GM06990 (cell line): Measurements from ENCODE around the gene YTHDC2.

ENCODE experiments used
- DNase-seq: peaks from one replicate; pipeline ENCODE4 v3.0.0-alpha.2; 2011; ENCODE audit not compliant: insufficient read length; ENCODE audit errors: extremely low read depth
- H3K27me3 ChIP-seq: replicated peaks from 2 replicates; pipeline ENCODE4 v1.6.0; 2011; ENCODE audit warnings: low read length; ENCODE audit not compliant: control insufficient read depth, insufficient read depth
- H3K36me3 ChIP-seq: 2 replicates; pipeline ENCODE4 v1.5.1; 2011; ENCODE audit warnings: low read length; ENCODE audit not compliant: control insufficient read depth, insufficient read depth
- H3K4me3 ChIP-seq: replicated peaks from 2 replicates; pipeline ENCODE4 v1.5.1; 2011; ENCODE audit warnings: low read depth, mild to moderate bottlenecking, control low read depth, low read length
- TF ChIP-seq, protein P1 (sequence below): IDR thresholded peaks from 2 replicates; pipeline ENCODE4 v1.5.1; 2011; ENCODE audit warnings: low read length, control low read depth, mild to moderate bottlenecking, inconsistent platforms; ENCODE audit not compliant: insufficient read depth, poor library complexity, severe bottlenecking

YTHDC2 gene

DNA sequence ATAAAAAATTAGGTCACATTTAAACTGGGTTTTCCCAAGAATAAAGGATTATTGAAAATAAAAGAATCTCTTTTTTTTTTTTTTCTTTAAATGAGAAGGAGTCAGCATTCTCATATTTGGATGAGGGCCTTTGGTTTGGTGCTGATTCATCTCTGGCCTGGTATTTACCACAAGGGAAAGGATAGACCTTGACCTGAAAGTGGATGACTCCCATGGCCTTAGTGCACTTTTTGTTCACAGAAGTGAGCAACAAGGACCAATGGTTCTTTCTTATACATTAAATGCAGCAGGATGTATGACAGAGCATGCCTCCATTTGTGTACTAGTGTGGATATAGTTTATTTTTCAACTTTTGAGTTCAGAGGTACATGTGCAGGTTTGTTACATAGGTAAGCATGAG is 6.9 kb downstream of the YTHDC2 start:
- DNase-seq = peak; percentile 37
- Histone ChIP-seq H3K36me3 (peaks cover 3% of the 10 kb centered on the region), H3K4me3 (no peak overlapping the region), H3K27me3 (no peaks in the 10 kb centered on the region)
- TF ChIP-seq, protein P1, sequence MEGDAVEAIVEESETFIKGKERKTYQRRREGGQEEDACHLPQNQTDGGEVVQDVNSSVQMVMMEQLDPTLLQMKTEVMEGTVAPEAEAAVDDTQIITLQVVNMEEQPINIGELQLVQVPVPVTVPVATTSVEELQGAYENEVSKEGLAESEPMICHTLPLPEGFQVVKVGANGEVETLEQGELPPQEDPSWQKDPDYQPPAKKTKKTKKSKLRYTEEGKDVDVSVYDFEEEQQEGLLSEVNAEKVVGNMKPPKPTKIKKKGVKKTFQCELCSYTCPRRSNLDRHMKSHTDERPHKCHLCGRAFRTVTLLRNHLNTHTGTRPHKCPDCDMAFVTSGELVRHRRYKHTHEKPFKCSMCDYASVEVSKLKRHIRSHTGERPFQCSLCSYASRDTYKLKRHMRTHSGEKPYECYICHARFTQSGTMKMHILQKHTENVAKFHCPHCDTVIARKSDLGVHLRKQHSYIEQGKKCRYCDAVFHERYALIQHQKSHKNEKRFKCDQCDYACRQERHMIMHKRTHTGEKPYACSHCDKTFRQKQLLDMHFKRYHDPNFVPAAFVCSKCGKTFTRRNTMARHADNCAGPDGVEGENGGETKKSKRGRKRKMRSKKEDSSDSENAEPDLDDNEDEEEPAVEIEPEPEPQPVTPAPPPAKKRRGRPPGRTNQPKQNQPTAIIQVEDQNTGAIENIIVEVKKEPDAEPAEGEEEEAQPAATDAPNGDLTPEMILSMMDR = no peak

DNA sequence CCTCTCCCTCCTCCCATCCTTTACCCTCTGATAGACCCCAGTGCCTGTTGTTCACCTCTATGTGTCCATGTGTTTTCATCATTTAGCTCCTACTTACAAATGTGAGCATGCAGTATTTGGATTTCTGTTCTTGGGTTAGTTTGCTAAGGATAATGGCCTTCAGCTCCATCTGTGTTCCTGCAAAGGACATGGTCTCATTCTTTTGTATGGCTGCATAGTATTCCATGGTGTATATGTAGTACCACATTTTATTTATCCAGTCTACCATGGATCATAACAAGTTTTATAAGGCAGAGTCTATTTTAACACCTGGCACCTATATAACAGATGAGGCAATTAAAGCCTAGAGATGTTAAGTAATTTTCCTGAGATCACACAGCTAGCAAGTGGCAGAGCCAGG is 7.4 kb downstream of the YTHDC2 start:
- TF ChIP-seq, protein P1 = no peak
- no peak for DNase-seq
- Histone ChIP-seq H3K27me3 (no peaks in the 10 kb centered on the region), H3K36me3 (peaks cover 2% of the 10 kb centered on the region; the same call in 1 of the 2 replicates), H3K4me3 (no peak overlapping the region)

DNA sequence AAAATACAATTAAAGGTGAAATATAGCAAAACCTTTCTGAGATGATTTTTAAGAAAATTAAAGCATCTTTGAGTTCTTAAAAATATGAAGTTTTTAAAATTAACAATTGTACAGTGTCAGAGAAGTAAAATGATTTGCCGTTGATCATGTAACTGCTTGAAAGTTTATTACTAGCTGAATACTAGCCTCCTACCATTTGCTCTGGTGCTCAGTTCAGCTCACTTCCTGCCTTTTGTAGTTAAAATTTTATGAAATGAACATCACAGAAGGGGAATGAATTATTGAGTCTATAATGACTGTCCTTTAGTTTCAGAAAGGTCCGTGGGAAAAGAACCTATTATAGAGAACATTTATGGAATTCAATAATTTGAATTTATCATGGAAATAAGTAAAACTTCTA is 9.7 kb downstream of the YTHDC2 start:
- H3K4me3 ChIP-seq = no peak overlapping the region
- H3K27me3 ChIP-seq = no peaks in the 10 kb centered on the region
- no peaks in the 10 kb centered on the region for H3K36me3 ChIP-seq
- no peak for DNase-seq
- TF ChIP-seq, protein P1 = no peak

DNA sequence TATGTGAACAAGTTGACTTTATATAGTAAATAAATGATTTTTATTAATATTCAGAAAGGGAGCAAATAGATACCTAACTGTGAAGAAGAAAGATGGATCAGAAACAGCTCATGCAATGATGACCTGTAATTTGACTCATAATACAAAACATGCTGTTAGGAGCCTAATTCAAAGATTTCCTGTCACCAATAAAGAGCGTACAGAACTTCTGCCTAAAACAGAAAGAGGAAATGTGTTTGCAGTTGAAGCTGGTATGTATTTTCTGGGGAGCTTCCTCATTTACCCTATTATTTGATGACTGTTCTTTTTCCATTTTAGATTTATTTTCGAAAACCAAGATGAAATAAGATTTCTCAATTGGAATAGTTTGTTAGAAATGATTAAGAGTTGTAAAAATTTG is 11.4 kb downstream of the YTHDC2 start:
- TF ChIP-seq, protein P1 = no peak
- Histone ChIP-seq H3K36me3 (no peaks in the 10 kb centered on the region), H3K4me3 (no peak overlapping the region), H3K27me3 (no peaks in the 10 kb centered on the region)
- DNase-seq = peak; percentile 32

DNA sequence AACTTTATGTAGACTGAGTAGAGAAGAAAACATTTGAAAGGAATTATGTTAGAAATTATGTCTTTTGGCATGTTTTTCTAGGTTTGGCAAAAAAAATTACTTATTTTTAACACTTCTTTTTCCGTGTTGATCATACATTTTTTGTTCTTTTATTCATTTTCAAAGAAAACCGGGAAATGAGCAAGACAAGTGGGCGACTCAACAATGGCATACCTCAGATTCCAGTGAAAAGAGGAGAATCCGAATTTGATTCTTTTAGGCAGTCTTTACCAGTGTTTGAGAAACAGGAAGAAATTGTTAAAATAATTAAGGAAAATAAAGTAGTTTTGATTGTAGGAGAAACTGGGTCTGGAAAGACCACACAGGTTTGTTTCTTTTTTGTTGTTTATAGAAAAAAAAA is 12.9 kb downstream of the YTHDC2 start:
- no peak for DNase-seq
- H3K4me3 ChIP-seq = no peak overlapping the region
- TF ChIP-seq, protein P1 = no peak
- H3K36me3 ChIP-seq = no peaks in the 10 kb centered on the region; the same call in 1 of the 2 replicates
- no peaks in the 10 kb centered on the region for H3K27me3 ChIP-seq

DNA sequence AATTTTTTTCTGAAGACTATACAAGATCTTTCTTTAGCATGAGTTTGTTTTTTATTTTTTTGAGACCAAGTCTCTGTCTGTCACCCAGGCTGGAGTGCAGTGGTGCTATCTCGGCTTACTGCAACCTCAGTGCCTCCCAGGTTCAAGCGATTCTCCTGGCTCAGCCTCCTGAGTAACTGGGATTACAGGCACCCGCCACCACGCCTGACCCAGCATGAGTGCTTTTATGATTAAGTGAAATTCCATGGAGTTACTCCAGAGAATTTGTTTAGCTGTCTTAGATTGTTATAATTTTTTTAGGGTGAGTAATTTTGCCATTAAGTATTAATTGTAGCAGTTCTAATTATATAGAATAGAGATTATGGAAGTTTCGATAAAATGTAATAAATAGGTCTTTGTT is 14.3 kb downstream of the YTHDC2 start:
- no peaks in the 10 kb centered on the region for H3K27me3 ChIP-seq
- no peaks in the 10 kb centered on the region; the same call in 1 of the 2 replicates for H3K36me3 ChIP-seq
- DNase-seq = no peak
- TF ChIP-seq, protein P1 = no peak
- H3K4me3 ChIP-seq = no peak overlapping the region
